DMS114 treated with DMSO at 0.1 percent for 48 hours (cell line): ENCODE results near the gene WNT3.
"Not testable (repeated sequence)": the region's sequence is repeated elsewhere in the genome, so short reads cannot be mapped to it uniquely, and the experiment has no call there.

ENCODE experiments used
- DNase-seq: peaks from one replicate; lab custom pipeline; 2025; ENCODE audit not compliant: unreplicated experiment; lab: John Stamatoyannopoulos, UW

WNT3 gene

GRCh38 chr17:46766493-46767491, 51.7 kb downstream of the WNT3 start:
- DNase-seq: no peak

- DNase-seq: no peak
Observed at GRCh38 chr17:46765453-46765852, 53.0 kb downstream of the WNT3 start.

- DNase-seq: no peak
Observed at GRCh38 chr17:46764709-46765401, 53.6 kb downstream of the WNT3 start.

GRCh38 chr17:46764000-46764708, 54.3 kb downstream of the WNT3 start:
- no peak for DNase-seq

DNA sequence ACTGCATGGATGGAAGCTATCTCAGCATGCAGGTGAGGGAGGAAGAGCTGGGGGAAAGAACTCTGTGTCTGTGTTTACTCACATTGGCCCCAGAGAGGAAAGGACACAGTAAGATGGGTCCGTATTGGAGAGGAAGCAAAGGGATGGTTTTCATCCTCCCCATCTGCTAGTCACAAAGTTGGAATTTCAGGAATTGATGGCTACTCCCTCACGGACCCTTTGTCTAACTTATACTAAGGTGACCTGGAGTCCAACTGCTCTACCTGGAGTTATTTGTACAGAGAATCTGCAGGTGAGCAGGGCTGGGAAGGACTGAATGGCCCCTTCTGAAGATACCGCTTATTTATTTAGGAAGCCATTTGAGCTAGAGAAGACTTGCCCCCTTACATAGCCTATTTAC, 55.1 kb downstream of the WNT3 start:
- DNase-seq: no peak

GRCh38 chr17:46759141-46759540, 59.4 kb downstream of the WNT3 start:
- DNase-seq: no peak

- DNase-seq: no peak
Observed at GRCh38 chr17:46758614-46759013, 59.9 kb downstream of the WNT3 start.

DNA sequence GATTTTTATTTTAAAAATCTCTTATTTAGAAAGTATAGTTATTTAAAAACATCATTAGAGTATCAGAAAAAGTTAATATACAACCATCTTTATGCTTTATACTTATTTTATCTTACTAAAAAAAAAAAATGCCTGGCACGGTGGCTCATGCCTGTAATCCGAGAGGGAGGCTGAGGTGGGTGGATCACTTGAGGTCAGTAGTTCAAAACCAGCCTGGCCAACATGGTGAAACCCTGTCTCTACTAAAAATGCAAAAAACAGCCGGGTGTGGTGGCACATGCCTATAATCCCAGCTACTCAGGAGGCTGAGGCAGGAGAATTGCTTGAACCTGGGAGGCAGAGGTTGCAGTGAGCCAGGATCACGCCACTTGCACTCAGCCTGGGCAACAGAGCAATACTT, 60.9 kb downstream of the WNT3 start:
- DNase-seq: not testable (repeated sequence)

- no peak for DNase-seq
Observed at GRCh38 chr17:46756861-46757260, 61.6 kb downstream of the WNT3 start.

- DNase-seq: no peak
Observed at GRCh38 chr17:46756081-46756735, 62.3 kb downstream of the WNT3 start.

- no peak for DNase-seq
Observed at GRCh38 chr17:46753776-46754175, 64.7 kb downstream of the WNT3 start.

DNA sequence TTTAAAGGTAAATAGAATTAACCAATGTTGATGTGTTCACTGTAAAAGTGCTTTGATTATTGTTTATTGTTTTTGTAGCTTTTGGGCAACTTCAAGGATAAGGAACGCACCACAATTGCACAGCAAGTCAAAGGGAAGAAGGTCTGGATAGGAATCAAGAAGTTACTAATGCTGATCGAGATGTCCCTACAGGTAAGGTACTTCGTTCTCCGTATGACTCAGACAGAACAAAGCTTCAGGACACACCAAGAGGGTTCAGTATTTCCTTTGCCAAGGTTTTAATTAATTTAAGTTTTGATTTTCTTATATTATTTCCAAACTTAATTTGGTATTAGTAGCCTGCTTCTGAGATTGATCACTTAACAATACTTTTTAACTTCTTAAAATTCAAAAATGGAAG, 67.1 kb downstream of the WNT3 start:
- no peak for DNase-seq

- no peak for DNase-seq
Observed at GRCh38 chr17:46745376-46745775, 73.1 kb downstream of the WNT3 start.

GRCh38 chr17:46744441-46744840, 74.1 kb downstream of the WNT3 start:
- DNase-seq: no peak

DNA sequence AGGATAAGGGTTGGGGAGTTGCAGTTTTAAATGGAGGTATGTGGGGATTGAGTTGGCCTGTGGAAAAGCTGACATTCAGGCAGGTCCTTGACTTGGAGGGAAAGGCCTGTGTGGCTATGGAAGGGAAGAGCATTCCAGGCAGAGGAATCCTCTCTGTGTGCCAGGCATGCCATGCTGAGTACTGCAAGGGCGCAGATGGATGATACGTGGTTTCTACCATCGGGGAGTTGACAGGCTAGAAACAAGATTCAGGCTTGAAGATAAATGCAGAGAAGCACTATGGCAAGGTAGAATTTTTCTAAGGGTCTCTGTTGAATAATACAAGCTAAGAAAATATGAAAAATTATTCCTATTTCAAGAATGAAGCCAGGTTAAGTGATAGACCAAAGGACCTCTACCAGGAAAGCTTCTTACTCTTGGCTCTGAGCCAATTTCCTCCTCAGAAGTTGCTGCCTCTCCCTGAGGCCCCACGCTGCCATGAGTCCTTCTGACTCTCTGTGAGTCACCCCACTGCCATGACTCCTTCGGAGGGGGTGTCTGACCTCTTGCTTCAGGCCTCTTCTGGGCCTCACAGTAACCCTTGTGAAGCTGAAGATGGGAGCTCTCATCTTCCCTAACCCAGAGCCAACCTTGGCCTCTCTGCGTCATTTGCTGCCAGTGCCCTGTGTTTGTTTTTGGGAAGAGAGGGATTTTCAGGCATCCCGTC, 75.8 kb downstream of the WNT3 start:
- no peak for DNase-seq

DNA sequence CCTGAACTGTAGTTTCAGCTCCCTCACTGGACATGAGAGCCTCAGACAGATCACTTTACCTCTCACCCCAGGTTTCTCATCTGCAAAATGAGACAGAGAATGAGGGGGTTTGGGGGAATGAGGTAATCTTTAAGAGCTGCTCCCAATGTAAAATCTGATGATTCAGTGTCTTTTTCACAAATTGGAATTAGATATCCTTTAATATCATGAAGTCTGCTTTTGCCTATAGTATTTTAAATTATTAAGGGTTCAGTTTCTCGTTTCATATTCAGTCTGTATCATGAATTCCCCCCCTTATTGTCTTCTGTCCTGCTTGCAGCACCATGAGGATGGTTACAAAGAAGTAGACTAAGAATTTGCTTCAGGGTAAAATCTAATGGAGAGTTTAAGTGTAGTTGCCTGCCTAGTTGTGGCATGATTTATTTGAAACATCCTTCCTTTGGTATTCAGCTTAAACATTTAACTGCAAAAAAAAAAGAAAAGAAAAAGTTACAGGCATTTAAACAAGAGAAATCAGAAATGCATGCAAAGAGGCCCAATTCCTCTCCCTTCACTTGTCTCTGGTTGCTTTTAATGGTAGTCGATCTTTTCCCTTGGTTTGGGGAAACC, 77.3 kb downstream of the WNT3 start:
- no peak for DNase-seq

GRCh38 chr17:46739982-46740381, 78.5 kb downstream of the WNT3 start:
- DNase-seq: no peak

DNA sequence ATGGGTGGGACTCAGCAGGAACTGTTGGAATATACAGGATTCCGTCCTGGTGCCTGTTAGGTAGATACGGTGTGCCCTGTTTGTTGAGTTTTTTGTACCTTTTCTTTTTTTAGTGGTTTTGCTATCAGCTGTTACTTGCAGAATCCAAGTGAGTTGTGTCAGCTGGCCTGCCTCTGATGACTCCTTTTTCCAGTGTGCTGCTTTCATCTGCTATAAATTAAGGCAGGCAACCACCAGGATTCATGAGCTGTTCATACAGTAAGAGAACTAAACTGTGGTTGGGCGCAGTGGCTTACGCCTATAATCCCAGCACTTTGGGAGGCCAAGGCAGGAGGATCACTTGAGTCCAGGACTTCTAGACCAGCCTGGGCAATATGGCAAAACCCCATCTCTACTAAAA, 79.9 kb downstream of the WNT3 start:
- no peak for DNase-seq

DNA sequence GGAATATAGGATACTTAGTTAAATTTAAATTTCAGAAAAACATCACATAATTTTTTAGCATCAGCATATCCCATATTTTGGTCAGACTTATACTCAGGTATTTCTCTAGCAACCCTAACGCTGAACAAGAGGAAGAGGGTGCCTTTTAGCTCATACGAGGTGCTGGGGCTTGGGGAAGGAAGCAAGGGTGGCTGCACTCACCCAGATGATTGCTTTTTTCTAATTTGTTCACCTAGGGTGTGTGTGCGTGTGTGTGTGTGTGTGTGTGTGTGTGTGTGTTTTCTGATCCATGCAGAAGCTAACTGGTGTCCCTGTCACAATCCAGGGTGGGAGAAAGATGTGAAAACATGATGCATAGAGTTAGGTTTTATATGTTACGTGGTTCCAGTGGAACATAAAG, 81.2 kb downstream of the WNT3 start:
- DNase-seq: no peak

GRCh38 chr17:46736100-46736499, 82.4 kb downstream of the WNT3 start:
- no peak for DNase-seq
